Keratinocyte (primary cell): ENCODE data around the gene CPEB2. TPM values are rescaled to one million over a fixed set of nuclear protein-coding genes. Genes with fewer than 3 reads are reported as not detected.

ENCODE experiments used
- DNase-seq: peaks from one replicate; pipeline ENCODE4 v3.0.0-alpha.2; 2011; ENCODE audit warnings: low read depth, missing footprints, low spot score
- FAIRE-seq: peaks from 2 replicates; lab custom pipeline; 2011; peaks lifted over from hg19 to GRCh38; lab: Jason Lieb, UNC
- H2AFZ ChIP-seq: 2 replicates; pipeline ENCODE4 v1.6.0; 2012; ENCODE audit warnings: low read length, control low read depth, inconsistent platforms; ENCODE audit not compliant: control insufficient read depth
- H3K27ac ChIP-seq: 2 replicates; pipeline ENCODE4 v1.5.1; 2011; ENCODE audit warnings: low read length; ENCODE audit not compliant: control insufficient read depth, insufficient read depth
- H3K27me3 ChIP-seq: 3 replicates; pipeline ENCODE4 v1.6.0; 2011; ENCODE audit warnings: low read length; ENCODE audit not compliant: control insufficient read depth, insufficient read depth; ENCODE audit errors: extremely low read depth
- H3K36me3 ChIP-seq, 2 experiments: 2 replicates in 1 of 2; 3 replicates in 1 of 2; pipeline ENCODE4 v1.5.1; 2011; ENCODE audit warnings: low read length in 2 of 2, mild to moderate bottlenecking in 1 of 2; ENCODE audit not compliant: control insufficient read depth in 2 of 2, insufficient read depth in 2 of 2; ENCODE audit errors: extremely low read depth in 1 of 2
- H3K4me1 ChIP-seq: 3 replicates; pipeline ENCODE4 v1.5.1; 2011; ENCODE audit warnings: low read length; ENCODE audit not compliant: control insufficient read depth, insufficient read depth; ENCODE audit errors: extremely low read depth
- H3K4me2 ChIP-seq: 3 replicates; pipeline ENCODE4 v1.6.0; 2011; ENCODE audit warnings: low read depth, low read length; ENCODE audit not compliant: control insufficient read depth, insufficient read depth; ENCODE audit errors: extremely low read depth
- H3K4me3 ChIP-seq, 3 experiments: fragments of 200-600 bp in 1 of 3; sonication (generic) in 1 of 3; 2 replicates in 2 of 3; 3 replicates in 1 of 3; pipeline ENCODE4 v1.5.1; 2011 to 2016; ENCODE audit warnings: low read length in 3 of 3, mild to moderate bottlenecking in 3 of 3, control low read depth in 2 of 3, inconsistent platforms in 1 of 3, low read depth in 1 of 3, mixed read lengths in 1 of 3, mixed run types in 1 of 3, moderate library complexity in 1 of 3; ENCODE audit not compliant: control insufficient read depth in 2 of 3, insufficient read depth in 2 of 3; ENCODE audit errors: extremely low read depth in 1 of 3
- H3K79me2 ChIP-seq: 2 replicates; pipeline ENCODE4 v1.6.0; 2012; ENCODE audit warnings: low read length; ENCODE audit not compliant: control insufficient read depth, insufficient read depth
- H3K9ac ChIP-seq: 3 replicates; pipeline ENCODE4 v1.6.0; 2011; ENCODE audit warnings: low read length; ENCODE audit not compliant: control insufficient read depth, insufficient read depth; ENCODE audit errors: extremely low read depth
- H3K9me1 ChIP-seq: 3 replicates; pipeline ENCODE4 v1.6.0; 2011; ENCODE audit warnings: low read length; ENCODE audit not compliant: control insufficient read depth, insufficient read depth; ENCODE audit errors: extremely low read depth
- H3K9me3 ChIP-seq: 2 replicates; pipeline ENCODE4 v1.5.1; 2012; ENCODE audit warnings: low read depth, low read length; ENCODE audit not compliant: control insufficient read depth
- H4K20me1 ChIP-seq: 3 replicates; pipeline ENCODE4 v1.6.0; 2011; ENCODE audit warnings: low read length; ENCODE audit not compliant: control insufficient read depth, insufficient read depth; ENCODE audit errors: extremely low read depth
- CTCF ChIP-seq, 3 experiments: IDR thresholded peaks in 1 of 3; conservative IDR thresholded peaks in 1 of 3; optimal IDR thresholded peaks in 1 of 3; 2 replicates in 2 of 3; 3 replicates in 1 of 3; pipeline versions ENCODE3 to v1.5.1; 2011; ENCODE audit warnings: low read length in 3 of 3, mild to moderate bottlenecking in 3 of 3, moderate library complexity in 2 of 3, control low read depth in 1 of 3, inconsistent platforms in 1 of 3; ENCODE audit not compliant: insufficient read depth in 2 of 3; ENCODE audit errors: extremely low read depth in 1 of 3
- EZH2 ChIP-seq: IDR thresholded peaks from one replicate; pipeline ENCODE4 v1.6.1; 2012; ENCODE audit warnings: inconsistent platforms, mild to moderate bottlenecking, low read length, moderate library complexity
- dilution Hi-C: fragments of 300-500 bp; cut with MboI; formaldehyde crosslinking; loops from one replicate; pipeline ENCODE4 v1.7.0; 2020; ENCODE audit warnings: low sequenced_read_pairs; ENCODE audit not compliant: extremely low pct_ligation_motif_present
- polyA plus RNA-seq, 5 experiments: library from polyadenylated mRNA; depleted of rRNA in 3 of 5; stranded (reverse) in 3 of 5; stranded (forward) in 1 of 5; unstranded in 1 of 5; fragments of >200 nt; gene quantifications; 1 replicate in 1 of 5; 2 replicates in 3 of 5; 3 replicates in 1 of 5; pipeline versions ENCODE4 v1.2.1 to v1.2.3, GENCODE V29; 2011 to 2012; ENCODE audit warnings: missing spikeins in 2 of 5, low read depth in 1 of 5, low replicate concordance in 1 of 5

CPEB2 gene
- polyA plus RNA-seq, 1 donor (not counting 4 experiments of a cell fraction or from before 2014, with no cell fraction given): 15.1 TPM

GRCh38 chr4:15118292-15118691 is 116.0 kb downstream of the CPEB2 start:
- TF ChIP-seq CTCF (optimal IDR thresholded peaks at IDR 0.05 in 1 of 3, IDR thresholded peaks at IDR 0.05 in 1 of 3, conservative IDR thresholded peaks at IDR 0.05 in 1 of 3; ENCODE audit: extremely low read depth in 1 of 3, insufficient read depth in 2 of 3, low read length in 3 of 3) (no peak), EZH2 (no peak)
- Histone ChIP-seq H3K4me1 (no peaks in the 10 kb centered on the region), H3K9ac (no peak overlapping the region), H3K27ac (no peak overlapping the region), H3K4me3 (no peak overlapping the region), H2AFZ (no peak overlapping the region), H3K4me2 (no peak overlapping the region), H3K79me2 (no peaks in the 10 kb centered on the region), H3K9me1 (no peaks in the 10 kb centered on the region), H3K27me3 (no peaks in the 10 kb centered on the region), H3K9me3 (no peaks in the 10 kb centered on the region), H4K20me1 (no peaks in the 10 kb centered on the region), H3K36me3 (no peaks in the 10 kb centered on the region)
- DNase-seq (no peak), FAIRE-seq (no peak)
- dilution Hi-C loops: no loop called here
